Measurements from ENCODE around the gene APBA2. TPM values are rescaled to one million over a fixed set of nuclear protein-coding genes. Genes with fewer than 3 reads are reported as not detected.

Gene APBA2
- total and polyA plus RNA-seq, 10 of the 15 experiments (the other 5 are each of a cell fraction or from before 2014, with no cell fraction given), result 0.06 to 0.26 (median 0.07) TPM; not detected in 7

- RAD21 ChIA-PET (ENCODE audit: unreplicated experiment), result no interaction called here
- H3K9ac ChIP-seq (ENCODE audit: control insufficient read depth, insufficient read depth, low read length), result no peak overlapping the region
- SMC1A ChIA-PET (ENCODE audit: uncharacterized antibody, unreplicated experiment), result no interaction called here
- FAIRE-seq (no peak), ATAC-seq (no peak), DNase-seq (ENCODE audit: low read depth, low spot score) (no peak)
- no peaks in the 10 kb centered on the region for H3K36me3 ChIP-seq (ENCODE audit: control insufficient read depth in 2 of 2, insufficient read depth in 2 of 2, low read length in 1 of 2)
- no peak for TF ChIP-seq IRF3 (IDR thresholded peaks at IDR 0.05)
- TF ChIP-seq ESRRA (IDR thresholded peaks at IDR 0.05; ENCODE audit: low read length), result no peak
- no peak for TF ChIP-seq MEF2A (IDR thresholded peaks at IDR 0.05; ENCODE audit: insufficient read depth, low read depth, low read length)
- TF ChIP-seq HDGF (IDR thresholded peaks at IDR 0.05), result no peak
- no peak for TF ChIP-seq E4F1 (IDR thresholded peaks at IDR 0.05; ENCODE audit: borderline replicate concordance, partially characterized antibody)
- no peak for TF ChIP-seq RELB (IDR thresholded peaks at IDR 0.05; ENCODE audit: low read depth)
- no peak for TF ChIP-seq MYB (IDR thresholded peaks at IDR 0.05; ENCODE audit: borderline replicate concordance, low read depth, low read length)
- TF ChIP-seq CHD2 (IDR thresholded peaks at IDR 0.05; ENCODE audit: borderline replicate concordance, low read depth, low read length), result no peak
- TF ChIP-seq ZNF384 (IDR thresholded peaks at IDR 0.05; ENCODE audit: borderline replicate concordance, low read depth, low read length), result no peak
- no peaks in the 10 kb centered on the region for H4K20me1 ChIP-seq (ENCODE audit: control insufficient read depth, insufficient read depth)
- no peaks in the 10 kb centered on the region for H3K9me3 ChIP-seq (replicated peaks; ENCODE audit: control insufficient read depth, insufficient read depth, low read length)
- CTCF ChIA-PET, result interaction anchor here (0.7 to 1.1 kb wide), 2 partner anchors 30 to 909 kb away, joined by 3 to 4 read pairs; no protein-coding TSS in a partner anchor
- H3K4me2 ChIP-seq (ENCODE audit: control insufficient read depth, insufficient read depth), result no peak overlapping the region
- POLR2A ChIA-PET, result no interaction called here
- H3K27ac ChIP-seq (ENCODE audit: control insufficient read depth, insufficient read depth), result no peak overlapping the region
- H2AFZ ChIP-seq (ENCODE audit: control insufficient read depth, low read depth, low read length), result no peak overlapping the region
- 0% methylated on average over 5 of the region's 5 CpGs for WGBS (ENCODE audit: insufficient coverage, insufficient replicate concordance, low lambda C conversion rate, missing lambda C conversion rate)
- no peaks in the 10 kb centered on the region for H3K27me3 ChIP-seq (replicated peaks in 1 of 2; ENCODE audit: control insufficient read depth in 2 of 2, insufficient read depth in 2 of 2, low read length in 1 of 2)
- H3K79me2 ChIP-seq (ENCODE audit: control insufficient read depth, insufficient read depth, low read length), result no peaks in the 10 kb centered on the region
- H3K4me1 ChIP-seq (ENCODE audit: control insufficient read depth, insufficient read depth, low read length), result no peaks in the 10 kb centered on the region
- H3K4me3 ChIP-seq, result no peak overlapping the region
- in situ Hi-C loops (cut with MboI) (loop anchor here (25.0 kb wide), 1 partner anchor 952 kb away; no protein-coding TSS in a partner anchor), intact Hi-C loops (cut with micrococcal nuclease; ENCODE audit: unreplicated experiment) (no loop called here)
- no TSS peak for BruUV-seq (replicated peaks)
These were observed 224.4 kb downstream of the APBA2 start for GRCh38 chr15:29110176-29110575.
